Peyer's patch (tissue), 4 donors: ENCODE measurements around the gene GAK. TPM values are rescaled to one million over a fixed set of nuclear protein-coding genes. Genes with fewer than 3 reads are reported as not detected.

Experiments used
- DNase-seq, 3 donors: peaks; one replicate each; pipeline ENCODE4 v3.0.0-alpha.2; 2017 to 2019
- H3K27ac ChIP-seq, 4 donors: fragments of 200-600 bp; sonication (generic); one replicate each; pipeline ENCODE4 v1.5.1; 2016 to 2019
- H3K27me3 ChIP-seq, 2 donors: fragments of 200-600 bp; sonication (generic); one replicate each; pipeline ENCODE4 v1.5.1; 2019
- H3K36me3 ChIP-seq, 3 donors: fragments of 200-600 bp; sonication (generic); one replicate each; pipeline ENCODE4 v1.5.1; 2016 to 2019
- H3K4me1 ChIP-seq, 4 donors: fragments of 200-600 bp; sonication (generic); one replicate each; pipeline ENCODE4 v1.5.1; 2016 to 2019
- H3K4me3 ChIP-seq, 4 donors: fragments of 200-600 bp; sonication (generic); 1 replicate in 3 of 4; 2 replicates in 1 of 4; pipeline ENCODE4 v1.5.1; 2016 to 2019; ENCODE audit warnings: mild to moderate bottlenecking in 1 of 4
- H3K9me3 ChIP-seq, 4 donors: fragments of 200-600 bp; sonication (generic); one replicate each; pipeline ENCODE4 v1.5.1; 2016 to 2019; ENCODE audit warnings: mild to moderate bottlenecking in 1 of 4
- POLR2A ChIP-seq, 2 donors: fragments of 450-650 bp; IDR thresholded peaks; one replicate each; pipeline ENCODE4 v1.5.1; 2017; ENCODE audit warnings: antibody characterized with exemption in 2 of 2, mild to moderate bottlenecking in 2 of 2, moderate library complexity in 2 of 2
- total RNA-seq, 4 donors: library from RNA; depleted of rRNA; stranded (reverse); fragments of >200 nt; gene quantifications; one replicate each; pipeline ENCODE4 v1.1.0, GENCODE V29; 2016
- TF ChIP-seq, protein P1 (sequence below), 6 experiments: fragments of 450-650 bp in 4 of 6; fragments of 200-600 bp in 2 of 6; sonication (generic) in 1 of 6; IDR thresholded peaks; one replicate each; pipeline ENCODE4 v1.5.1; 2017 to 2019; ENCODE audit warnings: antibody characterized with exemption in 6 of 6, mild to moderate bottlenecking in 3 of 6, moderate library complexity in 1 of 6

The GAK gene
- total RNA-seq, 4 donors from 2014 or later, result 248 to 362 (median 351) TPM

DNA sequence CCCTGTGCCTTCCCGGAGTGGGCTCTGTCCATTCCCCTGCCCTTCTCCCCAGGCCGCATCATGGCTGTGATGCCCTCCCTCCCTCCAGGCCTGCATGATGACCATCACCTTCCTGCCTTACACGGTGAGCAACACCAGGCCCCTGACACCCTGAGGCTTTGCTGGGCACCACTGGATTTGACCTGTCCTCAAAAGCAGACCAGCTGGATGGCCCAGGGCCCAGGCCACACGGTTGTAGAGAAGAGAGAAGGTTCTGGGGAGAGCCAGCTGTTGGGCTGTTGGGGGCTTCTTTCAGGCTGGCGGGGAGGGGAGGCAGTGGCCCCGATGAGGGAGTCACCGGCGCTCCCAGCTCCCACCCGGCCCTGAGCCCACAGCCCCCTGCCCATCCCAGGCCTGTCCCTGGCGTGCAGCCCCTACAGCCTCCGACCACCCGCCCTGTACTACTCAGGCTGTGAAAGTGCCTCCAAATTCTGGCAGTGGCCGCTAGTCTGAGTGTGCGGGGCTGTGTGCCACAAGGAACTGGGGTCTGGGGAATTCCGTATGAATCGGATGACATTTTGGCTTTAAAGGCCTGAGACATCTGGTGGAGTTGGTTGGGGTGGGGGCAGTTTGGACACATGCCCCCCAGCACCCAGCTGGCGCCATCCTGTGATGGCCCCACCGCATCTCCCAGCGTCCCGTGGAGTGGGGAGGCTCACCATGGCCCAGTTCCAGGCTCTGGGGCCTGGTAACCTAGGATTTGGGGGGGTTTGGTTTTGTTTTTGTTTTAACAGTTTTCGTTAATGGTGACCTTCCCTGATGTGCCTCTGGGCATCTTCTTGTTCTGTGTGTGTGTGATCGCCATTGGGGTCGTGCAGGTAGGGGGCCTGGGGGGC, 19.7 kb upstream of the GAK start:
- H3K9me3 ChIP-seq, result no peaks in the 10 kb centered on the region
- DNase-seq, result peak in 1 of 3 donors; percentile 42
- H3K4me1 ChIP-seq, result no peaks in the 10 kb centered on the region
- H3K27ac ChIP-seq, result no peak overlapping the region
- peaks cover 0 to 14% (median 0%) of the 10 kb centered on the region in 3 donors for H3K36me3 ChIP-seq
- no peak overlapping the region for H3K4me3 ChIP-seq
- no peaks in the 10 kb centered on the region for H3K27me3 ChIP-seq
- no peak for TF ChIP-seq POLR2A (IDR thresholded peaks at IDR 0.05)
- TF ChIP-seq, protein P1, sequence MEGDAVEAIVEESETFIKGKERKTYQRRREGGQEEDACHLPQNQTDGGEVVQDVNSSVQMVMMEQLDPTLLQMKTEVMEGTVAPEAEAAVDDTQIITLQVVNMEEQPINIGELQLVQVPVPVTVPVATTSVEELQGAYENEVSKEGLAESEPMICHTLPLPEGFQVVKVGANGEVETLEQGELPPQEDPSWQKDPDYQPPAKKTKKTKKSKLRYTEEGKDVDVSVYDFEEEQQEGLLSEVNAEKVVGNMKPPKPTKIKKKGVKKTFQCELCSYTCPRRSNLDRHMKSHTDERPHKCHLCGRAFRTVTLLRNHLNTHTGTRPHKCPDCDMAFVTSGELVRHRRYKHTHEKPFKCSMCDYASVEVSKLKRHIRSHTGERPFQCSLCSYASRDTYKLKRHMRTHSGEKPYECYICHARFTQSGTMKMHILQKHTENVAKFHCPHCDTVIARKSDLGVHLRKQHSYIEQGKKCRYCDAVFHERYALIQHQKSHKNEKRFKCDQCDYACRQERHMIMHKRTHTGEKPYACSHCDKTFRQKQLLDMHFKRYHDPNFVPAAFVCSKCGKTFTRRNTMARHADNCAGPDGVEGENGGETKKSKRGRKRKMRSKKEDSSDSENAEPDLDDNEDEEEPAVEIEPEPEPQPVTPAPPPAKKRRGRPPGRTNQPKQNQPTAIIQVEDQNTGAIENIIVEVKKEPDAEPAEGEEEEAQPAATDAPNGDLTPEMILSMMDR (IDR thresholded peaks at IDR 0.05), result no peak

DNA sequence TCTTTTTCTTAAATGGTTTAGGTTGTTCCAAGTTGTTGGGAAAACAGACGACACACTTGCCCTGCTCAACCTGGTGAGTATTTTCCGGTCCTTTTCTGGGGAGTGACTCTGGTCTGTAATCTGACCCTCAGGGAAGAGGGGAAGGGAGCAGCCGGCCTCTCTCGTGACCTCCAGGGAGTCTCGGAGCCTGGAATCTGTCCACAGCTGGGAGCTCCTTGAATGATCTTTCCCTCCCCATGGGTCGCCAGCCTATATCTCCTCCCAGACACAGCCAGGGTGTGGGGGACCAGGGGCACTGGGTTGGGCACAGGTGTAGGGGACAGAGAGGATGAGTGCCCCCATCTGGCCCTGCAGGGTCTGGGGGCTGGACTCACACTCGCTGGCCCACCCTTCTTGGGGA, 19.1 kb upstream of the GAK start:
- no peaks in the 10 kb centered on the region for H3K9me3 ChIP-seq
- no peak overlapping the region for H3K27ac ChIP-seq
- H3K36me3 ChIP-seq, result peaks cover 0 to 14% (median 0%) of the 10 kb centered on the region in 3 donors
- DNase-seq, result peak in 1 of 3 donors; percentile 41
- TF ChIP-seq, protein P1 (IDR thresholded peaks at IDR 0.05), result no peak
- no peak for TF ChIP-seq POLR2A (IDR thresholded peaks at IDR 0.05)
- no peak overlapping the region for H3K4me3 ChIP-seq
- H3K27me3 ChIP-seq, result no peaks in the 10 kb centered on the region
- H3K4me1 ChIP-seq, result no peaks in the 10 kb centered on the region

DNA sequence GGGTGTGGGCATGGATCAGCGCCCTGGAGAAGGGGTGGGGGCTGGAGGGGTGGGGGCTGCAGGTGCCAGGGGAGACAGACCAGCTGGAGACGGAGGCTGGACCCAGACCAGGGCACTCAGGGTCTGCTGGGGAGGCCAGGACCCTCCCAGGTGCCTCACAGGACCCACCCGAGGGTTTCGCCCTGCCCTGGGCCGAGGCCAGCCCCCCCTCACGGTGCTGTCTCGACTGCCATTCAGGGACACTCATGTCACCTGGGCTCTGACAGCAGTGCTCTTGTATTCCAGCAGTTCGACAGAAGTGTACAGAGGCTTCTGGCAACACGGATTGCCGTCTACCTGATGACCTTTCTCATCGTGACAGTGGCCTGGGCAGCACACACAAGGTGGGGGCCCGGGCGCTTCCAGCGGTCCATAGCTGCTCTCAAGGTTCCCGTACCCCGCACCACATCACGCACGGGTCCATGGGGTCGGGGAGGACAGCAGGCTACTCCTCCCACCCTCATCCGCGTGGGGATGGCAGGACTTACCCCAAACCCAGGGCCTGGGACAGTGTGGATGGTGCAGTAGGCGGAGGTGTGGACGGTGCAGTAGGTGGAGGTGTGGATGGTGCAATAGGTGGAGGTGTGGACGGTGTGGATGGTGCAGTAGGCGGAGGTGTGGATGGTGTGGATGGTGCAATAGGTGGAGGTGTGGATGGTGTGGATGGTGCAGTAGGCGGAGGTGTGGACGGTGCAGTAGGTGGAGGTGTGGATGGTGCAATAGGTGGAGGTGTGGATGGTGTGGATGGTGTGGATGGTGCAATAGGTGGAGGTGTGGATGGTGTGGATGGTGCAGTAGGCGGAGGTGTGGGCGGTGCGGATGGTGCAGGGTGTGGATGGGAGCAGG, 18.3 kb upstream of the GAK start:
- no peaks in the 10 kb centered on the region for H3K9me3 ChIP-seq
- H3K27ac ChIP-seq, result no peak overlapping the region
- TF ChIP-seq, protein P1 (IDR thresholded peaks at IDR 0.05), result no peak
- no peak for TF ChIP-seq POLR2A (IDR thresholded peaks at IDR 0.05)
- DNase-seq, result peak in 2 of 3 donors; percentile 38
- no peaks in the 10 kb centered on the region for H3K4me1 ChIP-seq
- no peaks in the 10 kb centered on the region for H3K27me3 ChIP-seq
- no peak overlapping the region for H3K4me3 ChIP-seq
- H3K36me3 ChIP-seq, result peaks cover 0 to 11% (median 0%) of the 10 kb centered on the region in 3 donors

DNA sequence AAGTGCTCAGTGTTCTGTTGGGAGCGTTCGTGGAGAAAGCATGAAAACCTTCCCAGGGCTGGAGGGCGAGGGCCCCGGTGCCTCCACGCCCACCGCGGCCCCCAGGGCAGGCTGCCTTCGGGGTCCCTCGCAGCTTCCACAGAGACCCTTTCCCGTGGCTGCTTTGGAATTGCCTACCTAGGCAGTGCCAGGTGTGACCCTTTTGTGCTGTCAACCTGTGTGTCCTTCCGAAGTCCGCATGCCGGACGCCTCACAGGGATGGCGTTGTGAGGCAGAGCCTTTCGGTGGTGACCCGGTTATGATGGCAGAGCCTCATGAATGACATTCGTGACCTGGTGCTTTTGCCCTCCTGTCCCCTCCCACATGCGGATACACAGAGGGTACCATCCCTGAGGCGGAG, 17.5 kb upstream of the GAK start:
- no peak overlapping the region for H3K4me3 ChIP-seq
- H3K4me1 ChIP-seq, result no peaks in the 10 kb centered on the region
- H3K27me3 ChIP-seq, result no peaks in the 10 kb centered on the region
- no peaks in the 10 kb centered on the region for H3K9me3 ChIP-seq
- no peak overlapping the region for H3K27ac ChIP-seq
- DNase-seq, result peak in 1 of 3 donors; percentile 38
- TF ChIP-seq POLR2A (IDR thresholded peaks at IDR 0.05), result no peak
- TF ChIP-seq, protein P1 (IDR thresholded peaks at IDR 0.05), result no peak
- peaks cover 0 to 6% (median 0%) of the 10 kb centered on the region in 3 donors for H3K36me3 ChIP-seq

DNA sequence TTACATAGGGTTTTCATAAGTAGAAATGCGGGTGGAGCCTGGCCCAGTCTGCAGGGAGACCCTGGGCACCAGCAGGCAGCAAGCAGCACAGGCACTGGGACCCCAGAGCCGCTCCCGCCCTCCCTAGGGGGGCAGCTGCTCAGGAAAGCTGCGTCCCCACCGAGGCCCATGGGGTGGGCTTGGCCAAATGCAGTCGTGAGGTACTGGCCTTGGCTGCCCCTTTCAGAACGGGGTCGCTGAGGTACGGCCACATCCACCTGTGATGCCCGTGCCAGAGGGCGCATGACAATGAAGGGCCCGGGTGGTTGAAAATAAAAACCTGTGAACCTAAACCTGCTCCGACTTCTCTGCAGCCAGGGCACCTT, 16.8 kb upstream of the GAK start:
- Histone ChIP-seq H3K27ac (no peak overlapping the region), H3K4me1 (no peaks in the 10 kb centered on the region), H3K27me3 (no peaks in the 10 kb centered on the region), H3K9me3 (no peaks in the 10 kb centered on the region), H3K36me3 (peaks cover 0 to 6% (median 0%) of the 10 kb centered on the region in 3 donors), H3K4me3 (no peak overlapping the region)
- TF ChIP-seq POLR2A (IDR thresholded peaks at IDR 0.05), result no peak
- TF ChIP-seq, protein P1 (IDR thresholded peaks at IDR 0.05), result no peak
- peak in 1 of 3 donors; percentile 28 for DNase-seq
